ENCODE data around the gene PLPP4.

DNA sequence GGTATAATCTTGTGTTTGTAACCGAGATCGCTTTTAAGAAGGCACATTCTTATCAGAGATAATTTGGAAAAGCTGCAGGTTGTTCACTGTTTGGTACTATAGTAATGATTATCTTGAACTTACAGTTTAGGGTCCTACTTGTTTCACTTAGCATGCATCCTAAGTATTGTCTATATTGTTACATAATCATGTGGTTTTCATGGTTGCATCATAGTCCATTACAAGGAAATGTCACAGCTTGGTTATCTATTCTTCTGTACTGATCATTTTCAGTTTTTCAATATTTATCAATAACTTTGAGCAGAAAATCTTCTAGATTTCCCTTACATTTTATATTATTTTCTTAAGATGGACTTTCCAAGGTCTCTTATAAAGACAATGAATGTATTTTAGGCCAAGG lies 116.3 kb downstream of the PLPP4 start:
- TF ChIP-seq, protein P1, sequence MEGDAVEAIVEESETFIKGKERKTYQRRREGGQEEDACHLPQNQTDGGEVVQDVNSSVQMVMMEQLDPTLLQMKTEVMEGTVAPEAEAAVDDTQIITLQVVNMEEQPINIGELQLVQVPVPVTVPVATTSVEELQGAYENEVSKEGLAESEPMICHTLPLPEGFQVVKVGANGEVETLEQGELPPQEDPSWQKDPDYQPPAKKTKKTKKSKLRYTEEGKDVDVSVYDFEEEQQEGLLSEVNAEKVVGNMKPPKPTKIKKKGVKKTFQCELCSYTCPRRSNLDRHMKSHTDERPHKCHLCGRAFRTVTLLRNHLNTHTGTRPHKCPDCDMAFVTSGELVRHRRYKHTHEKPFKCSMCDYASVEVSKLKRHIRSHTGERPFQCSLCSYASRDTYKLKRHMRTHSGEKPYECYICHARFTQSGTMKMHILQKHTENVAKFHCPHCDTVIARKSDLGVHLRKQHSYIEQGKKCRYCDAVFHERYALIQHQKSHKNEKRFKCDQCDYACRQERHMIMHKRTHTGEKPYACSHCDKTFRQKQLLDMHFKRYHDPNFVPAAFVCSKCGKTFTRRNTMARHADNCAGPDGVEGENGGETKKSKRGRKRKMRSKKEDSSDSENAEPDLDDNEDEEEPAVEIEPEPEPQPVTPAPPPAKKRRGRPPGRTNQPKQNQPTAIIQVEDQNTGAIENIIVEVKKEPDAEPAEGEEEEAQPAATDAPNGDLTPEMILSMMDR (IDR thresholded peaks at IDR 0.05): no peak
- no peak for TF ChIP-seq POLR2A (IDR thresholded peaks at IDR 0.05)

All from ovary (tissue), 3 donors.